HUDEP-2 (cell line): Measurements from ENCODE around the gene HES7.
A peak's percentile ranks its signal among the peaks of the same experiment; 100 is the strongest.

Source experiments
- DNase-seq, 76 experiments: peaks; one replicate each; lab custom pipeline; 2025; ENCODE audit not compliant: unreplicated experiment in 76 of 76; lab: John Stamatoyannopoulos, UW

HES7 gene

GRCh38 chr17:8124350-8125153 lies 646 bp upstream of the HES7 start:
- DNase-seq, result peak in 13 of 76 experiments; percentile 6 to 44 (median 18)

- peak in 23 of 76 experiments; percentile 10 to 55 (median 31) for DNase-seq
These were observed 797 bp downstream of the HES7 start for GRCh38 chr17:8122924-8123694.

GRCh38 chr17:8122422-8122923 lies 1.4 kb downstream of the HES7 start:
- no peak for DNase-seq

GRCh38 chr17:8121681-8122421 lies 2.1 kb downstream of the HES7 start:
- peak in 54 of 76 experiments; percentile 17 to 71 (median 52) for DNase-seq

GRCh38 chr17:8121407-8121680 lies 2.6 kb downstream of the HES7 start:
- DNase-seq, result no peak

GRCh38 chr17:8120520-8121406 lies 3.1 kb downstream of the HES7 start:
- DNase-seq, result peak in 69 of 76 experiments; percentile 28 to 94 (median 77)

- peak in 73 of 76 experiments; percentile 41 to 96 (median 88) for DNase-seq
These were observed 4.1 kb downstream of the HES7 start for GRCh38 chr17:8119581-8120519.

GRCh38 chr17:8118769-8119580 lies 4.9 kb downstream of the HES7 start:
- DNase-seq, result peak in 68 of 76 experiments; percentile 50 to 95 (median 78)

GRCh38 chr17:8117980-8118768 lies 5.7 kb downstream of the HES7 start, which contains the start of gene ALOXE3:
Gene ALOXE3, minus strand, starts transcription at chr17:8118514. Its CDS starts 524 bp downstream, at chr17:8117990.
- DNase-seq, result peak in 43 of 76 experiments; percentile 5 to 64 (median 38)

GRCh38 chr17:8117367-8117979 lies 6.4 kb downstream of the HES7 start:
- DNase-seq, result no peak

- DNase-seq, result no peak
These were observed 7.1 kb downstream of the HES7 start for GRCh38 chr17:8116776-8117175.

- no peak for DNase-seq
These were observed 13.0 kb downstream of the HES7 start for GRCh38 chr17:8110907-8111306.

GRCh38 chr17:8110456-8110804 lies 13.5 kb downstream of the HES7 start:
- no peak for DNase-seq

GRCh38 chr17:8109661-8110455 lies 14.0 kb downstream of the HES7 start:
- peak in 46 of 76 experiments; percentile 3 to 65 (median 36) for DNase-seq

GRCh38 chr17:8108972-8109660 lies 14.8 kb downstream of the HES7 start:
- no peak for DNase-seq
